ENCODE measurements around the gene SLC2A9.
"Not testable (repeated sequence)": the region's sequence is repeated elsewhere in the genome, so short reads cannot be mapped to it uniquely, and the experiment has no call there.

Gene SLC2A9

DNA sequence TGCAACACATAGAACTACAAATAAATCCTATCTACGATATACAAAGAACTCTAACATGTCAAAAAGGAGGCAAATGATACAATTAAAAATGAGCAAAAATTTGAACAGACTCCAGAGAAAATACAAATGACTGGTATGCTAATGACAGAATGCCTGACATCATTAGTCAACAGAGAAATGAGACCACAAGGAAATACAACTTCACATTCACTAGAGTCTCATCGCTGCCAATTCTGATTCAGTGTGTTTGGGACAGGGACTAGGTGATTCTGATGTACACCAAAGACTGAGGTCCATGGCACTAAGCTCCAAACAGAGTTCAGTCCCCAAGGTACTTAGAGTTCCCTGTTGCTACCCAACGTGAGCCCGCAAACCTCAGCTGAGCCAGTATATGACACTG, 23.4 kb downstream of the SLC2A9 start:
- DNase-seq (ENCODE audit: low read depth), result no peak

DNA sequence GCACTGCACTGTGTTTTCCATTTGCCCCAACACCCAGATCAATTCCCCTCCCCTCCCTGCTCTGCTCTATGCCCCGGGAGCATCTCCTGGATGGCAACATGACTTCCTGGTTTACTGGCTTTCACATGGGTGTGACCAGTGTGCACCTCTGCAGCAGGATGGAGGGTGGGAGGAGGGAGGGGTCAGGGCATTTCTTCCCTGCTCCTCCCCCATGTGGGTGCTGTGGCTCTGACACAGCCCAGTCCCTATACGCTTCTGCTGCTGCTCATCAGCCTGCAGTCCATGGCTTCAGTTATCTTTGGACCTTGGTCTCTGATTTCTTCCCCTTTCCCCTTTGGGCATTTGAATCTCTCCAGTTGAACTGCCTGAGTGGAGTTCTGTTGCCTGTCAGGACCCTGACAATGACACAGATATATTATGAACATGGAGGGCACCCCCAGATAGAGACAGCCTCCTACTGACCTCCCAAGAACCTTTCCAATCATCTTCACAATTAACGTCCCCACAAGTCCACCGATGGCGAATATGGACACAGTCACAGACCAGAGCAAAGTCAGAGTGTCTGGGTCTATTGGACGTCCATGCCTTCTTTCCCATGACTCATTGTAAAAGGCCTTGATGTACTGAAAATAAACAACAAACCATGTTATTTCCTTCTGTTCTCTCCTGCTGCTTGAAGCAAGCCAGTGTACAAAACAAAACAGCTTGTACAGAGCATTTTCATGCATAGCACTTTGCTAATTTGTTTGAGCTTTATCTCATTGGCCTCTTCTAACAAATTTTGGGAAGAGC, 24.8 kb downstream of the SLC2A9 start:
- DNase-seq (ENCODE audit: low read depth), result no peak

DNA sequence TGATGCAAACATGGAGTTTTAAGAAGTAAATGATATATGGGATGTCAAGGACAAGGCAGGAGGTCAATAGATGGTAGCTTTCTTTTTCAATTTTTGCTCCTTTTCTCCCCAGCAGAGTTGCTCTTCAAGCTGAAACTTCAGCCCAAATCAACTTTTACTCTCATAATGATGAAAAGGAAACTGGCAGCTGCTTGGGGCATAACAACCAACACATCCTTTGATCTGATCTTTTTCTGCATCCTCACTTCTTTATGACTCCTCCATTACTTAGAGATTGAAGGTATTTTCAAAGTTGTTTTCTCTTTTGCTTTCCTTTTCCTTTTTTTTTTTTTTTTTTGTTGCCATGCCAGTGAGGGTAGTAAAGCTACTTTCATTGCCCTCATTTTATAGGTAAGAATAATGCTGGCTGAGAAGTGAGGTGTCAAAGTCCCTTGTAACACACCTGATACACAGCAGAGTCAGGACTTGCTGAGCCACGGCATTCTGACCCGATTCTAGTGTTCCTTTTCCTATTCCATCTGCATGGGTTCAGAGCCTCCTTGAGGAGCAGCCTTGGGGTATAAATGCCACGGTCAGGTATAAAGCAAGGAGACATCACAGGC, 26.9 kb downstream of the SLC2A9 start:
- DNase-seq (ENCODE audit: low read depth), result no peak

DNA sequence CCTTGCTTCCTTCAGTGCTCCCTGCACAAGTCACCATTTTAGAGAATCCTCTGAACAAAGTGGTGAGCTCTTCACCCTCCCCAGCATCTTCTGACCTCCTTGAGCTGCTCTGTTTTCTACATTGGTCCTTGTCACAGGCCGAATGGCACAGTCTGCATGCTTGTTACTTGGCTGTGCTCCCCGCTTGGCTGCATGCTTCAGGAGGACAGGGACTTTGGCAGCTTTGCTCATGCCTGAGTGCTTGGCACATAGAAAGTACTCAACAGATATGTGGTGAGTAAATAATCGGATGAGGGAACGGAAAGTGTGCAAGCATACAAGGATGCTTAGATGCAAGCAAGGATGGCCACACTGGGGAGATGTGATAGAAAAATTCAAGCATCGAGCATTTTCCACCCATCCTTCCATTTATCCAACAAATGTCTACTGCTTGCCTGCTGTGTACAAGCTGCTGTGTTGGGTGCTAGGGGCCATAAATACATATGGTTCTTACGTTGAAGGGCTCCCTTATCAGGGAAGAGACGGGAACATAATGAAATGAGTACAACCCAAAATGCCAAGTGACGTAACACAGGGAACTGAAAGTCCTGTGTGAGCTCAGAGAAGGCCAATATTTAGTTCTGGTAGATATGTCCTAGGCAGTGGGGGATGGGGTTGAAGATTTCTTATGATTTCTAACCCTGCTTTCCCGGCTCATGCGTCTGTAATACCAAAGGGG, 31.2 kb downstream of the SLC2A9 start:
- no peak for DNase-seq (ENCODE audit: low read depth)

DNA sequence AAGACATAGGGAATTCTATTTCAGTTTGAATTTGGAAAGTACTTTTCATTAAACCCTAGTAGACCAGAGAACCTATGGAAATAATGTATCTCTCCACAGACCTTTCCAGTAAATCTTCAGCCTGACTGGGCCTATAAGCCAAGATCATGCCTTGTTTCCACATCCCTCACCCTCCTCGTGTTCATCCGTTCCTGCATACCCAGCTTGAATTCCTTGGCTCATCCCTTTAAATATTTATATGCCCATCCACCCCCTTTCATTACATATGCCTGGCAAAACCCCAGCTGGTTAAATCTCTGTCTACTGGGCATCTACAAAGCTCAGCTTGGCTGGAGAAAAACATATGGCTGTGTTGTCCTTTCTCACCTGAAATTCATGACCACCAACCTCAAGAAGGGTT, 32.4 kb downstream of the SLC2A9 start:
- no peak for DNase-seq (ENCODE audit: low read depth)

DNA sequence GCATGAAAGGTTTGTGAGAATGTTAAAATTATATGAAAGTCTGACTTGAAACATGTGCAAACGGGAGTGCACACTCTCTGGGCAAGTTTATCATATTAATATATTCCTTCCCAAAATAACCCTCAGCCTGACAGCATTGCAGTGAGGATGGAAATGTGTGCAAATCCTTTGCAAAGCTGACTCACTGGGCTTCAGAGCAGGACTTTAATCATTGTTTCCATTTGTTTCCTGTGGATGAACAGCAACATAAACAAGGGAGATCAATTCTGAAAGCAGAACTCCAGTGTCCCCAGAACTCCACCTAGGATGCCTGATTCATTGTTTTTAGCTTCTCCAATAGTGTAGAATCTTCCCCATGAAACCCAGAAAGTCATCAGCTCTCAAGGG, 32.9 kb downstream of the SLC2A9 start:
- no peak for DNase-seq (ENCODE audit: low read depth)

DNA sequence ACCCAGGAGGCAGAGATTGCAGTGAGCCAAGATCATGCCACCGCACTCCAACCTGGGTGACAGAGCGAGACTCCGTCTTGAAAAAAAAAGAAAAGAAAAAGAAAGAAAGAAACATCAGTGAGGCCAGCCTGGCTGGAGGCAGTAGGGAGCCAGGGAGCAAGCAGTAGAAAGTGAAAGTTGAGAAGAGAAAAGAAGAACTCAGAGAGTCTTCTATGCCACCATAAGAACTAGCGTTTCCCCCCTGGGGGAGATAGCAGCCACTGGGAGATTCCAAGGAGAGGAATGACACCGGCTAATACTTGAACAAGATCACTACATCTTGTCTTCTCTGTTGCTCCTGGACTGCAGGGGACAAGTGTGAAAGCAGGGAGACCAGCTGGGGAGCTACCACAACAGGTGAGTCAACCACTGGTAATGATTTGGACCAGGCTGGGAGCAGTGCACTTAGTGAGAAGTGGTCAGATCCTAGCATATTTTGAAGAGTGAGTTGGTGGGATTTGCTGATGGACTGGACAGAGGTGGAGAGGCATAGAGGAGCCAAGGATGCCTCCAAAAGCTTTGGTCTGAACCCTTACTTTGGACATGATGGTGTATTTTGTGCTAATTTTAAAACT, 33.4 kb downstream of the SLC2A9 start:
- no peak for DNase-seq (ENCODE audit: low read depth)

DNA sequence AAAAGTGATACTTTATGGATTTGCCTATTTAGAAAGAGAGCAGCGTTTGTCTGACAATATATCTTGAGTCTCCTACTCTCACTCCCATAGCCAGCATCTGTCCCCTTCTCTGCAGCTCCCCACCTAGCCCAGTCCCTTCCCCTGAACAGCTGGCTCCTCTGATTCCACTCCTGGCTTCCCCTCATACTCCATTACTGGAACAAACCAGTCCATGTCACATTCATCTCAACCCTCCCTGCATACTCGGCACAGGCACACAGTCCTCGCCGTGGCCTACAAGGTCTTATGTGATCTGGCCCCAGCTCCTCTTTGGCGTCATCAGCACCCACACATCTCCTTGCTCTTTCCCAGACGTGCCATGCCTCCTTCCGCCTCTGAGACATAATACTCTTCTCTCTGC, 36.7 kb downstream of the SLC2A9 start:
- no peak for DNase-seq (ENCODE audit: low read depth)

DNA sequence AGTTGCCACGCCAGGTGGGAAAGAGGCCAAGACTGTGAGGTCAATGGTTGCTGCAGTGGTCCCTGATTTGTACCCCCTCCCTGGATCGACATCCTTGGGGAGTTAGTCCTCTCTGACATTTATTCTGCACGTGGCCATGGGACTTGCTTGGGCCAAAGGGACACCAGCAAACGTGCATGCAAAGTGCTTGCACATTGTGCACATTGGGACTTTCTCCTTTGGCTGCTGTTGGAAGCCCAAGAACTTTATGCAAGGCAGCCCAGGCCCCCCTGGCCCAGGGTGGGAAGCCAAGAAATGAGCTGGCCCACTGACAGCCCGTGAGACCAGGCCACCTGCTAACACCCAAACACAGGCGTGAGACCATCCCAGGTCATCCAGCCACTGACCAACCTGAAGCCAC, 38.1 kb downstream of the SLC2A9 start:
- DNase-seq (ENCODE audit: low read depth), result no peak

DNA sequence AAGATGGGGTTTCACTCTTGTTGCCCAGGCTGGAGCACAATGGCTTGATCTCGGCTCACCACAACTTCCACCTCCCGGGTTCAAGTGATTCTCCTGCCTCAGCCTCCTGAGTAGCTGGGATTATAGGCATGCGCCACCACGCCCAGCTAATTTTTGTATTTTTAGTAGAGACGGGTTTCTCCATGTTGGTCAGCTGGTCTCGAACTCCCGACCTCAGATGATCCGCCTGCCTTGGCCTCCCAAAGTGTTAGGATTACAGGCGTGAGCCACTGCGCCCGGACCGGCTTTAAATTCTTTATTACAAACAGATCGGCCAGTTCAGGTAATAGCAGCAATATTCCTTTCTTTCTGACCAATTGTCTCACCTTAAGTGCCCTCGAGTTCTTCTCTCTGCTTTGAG, 39.4 kb downstream of the SLC2A9 start:
- not testable (repeated sequence) for DNase-seq (ENCODE audit: low read depth)

DNA sequence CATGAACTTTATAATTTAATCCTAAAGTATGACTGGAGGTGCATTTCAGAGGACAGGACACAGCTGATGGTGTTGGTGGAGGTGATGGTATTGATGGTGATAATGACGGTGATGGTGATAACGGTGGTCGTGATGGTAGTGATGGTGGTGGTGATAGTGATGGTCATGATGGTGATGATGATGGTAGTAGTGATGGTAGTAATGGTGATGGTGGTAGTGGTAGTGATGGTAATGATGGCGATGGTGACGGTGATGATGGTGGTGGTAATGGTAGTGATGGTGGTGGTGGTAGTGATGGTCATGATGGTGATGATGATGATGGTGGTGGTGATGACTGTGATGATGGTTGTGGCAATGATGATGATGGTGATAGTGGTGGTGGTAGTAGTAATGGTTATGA, 40.4 kb downstream of the SLC2A9 start:
- DNase-seq (ENCODE audit: low read depth), result no peak

DNA sequence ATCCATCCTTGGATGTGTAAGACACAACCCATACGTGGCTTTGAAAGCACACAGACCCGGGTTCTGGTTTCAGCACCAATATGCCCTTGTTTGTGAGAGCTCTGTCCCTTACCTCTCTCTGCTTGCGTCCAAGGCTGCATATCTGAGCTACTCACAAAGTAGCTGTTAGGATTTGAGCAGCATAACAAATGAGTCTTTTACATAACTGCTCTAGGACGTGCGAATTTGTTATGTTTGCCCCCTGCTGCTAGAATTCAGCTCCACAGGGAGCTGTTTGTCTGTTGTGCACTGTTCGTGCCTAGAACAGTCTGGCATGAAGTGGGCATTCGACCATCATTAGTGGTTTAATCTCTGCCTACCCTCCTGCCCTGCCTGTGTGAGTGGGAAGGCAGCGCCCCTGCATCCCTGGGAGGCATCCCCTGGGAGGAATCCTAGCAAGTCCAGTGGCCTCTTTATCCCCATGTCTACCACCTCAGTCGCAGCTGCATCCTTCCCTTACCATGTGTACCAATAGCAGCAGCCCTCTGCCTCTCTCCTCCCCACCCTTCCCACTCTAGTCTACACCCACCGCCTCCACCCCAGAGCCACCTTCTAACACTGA, 42.1 kb downstream of the SLC2A9 start:
- no peak for DNase-seq (ENCODE audit: low read depth)

DNA sequence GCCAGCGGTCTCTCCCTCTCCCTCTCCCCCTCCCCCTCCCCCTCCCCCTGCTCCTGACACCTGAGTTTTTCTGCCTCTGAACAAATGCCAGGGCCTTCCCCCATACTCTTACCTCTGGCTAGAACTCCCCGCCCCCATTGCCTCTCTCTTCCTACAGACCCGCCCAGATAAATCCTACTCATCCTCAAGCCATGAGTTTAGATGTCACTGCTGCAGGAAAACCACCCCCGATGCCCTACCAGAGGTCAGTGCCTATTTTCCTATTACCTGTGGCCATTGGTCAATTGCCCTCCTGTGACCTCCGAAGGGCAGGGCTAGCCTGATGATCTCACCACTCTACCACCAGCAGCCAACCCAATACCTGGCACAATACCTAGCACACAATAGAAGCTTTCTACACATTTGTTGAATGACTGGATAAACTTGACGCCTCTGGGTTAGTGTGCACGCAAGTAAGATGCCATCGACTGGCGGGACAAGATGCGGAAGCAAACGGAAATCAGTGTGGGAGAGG, 43.7 kb downstream of the SLC2A9 start:
- DNase-seq (ENCODE audit: low read depth), result no peak

DNA sequence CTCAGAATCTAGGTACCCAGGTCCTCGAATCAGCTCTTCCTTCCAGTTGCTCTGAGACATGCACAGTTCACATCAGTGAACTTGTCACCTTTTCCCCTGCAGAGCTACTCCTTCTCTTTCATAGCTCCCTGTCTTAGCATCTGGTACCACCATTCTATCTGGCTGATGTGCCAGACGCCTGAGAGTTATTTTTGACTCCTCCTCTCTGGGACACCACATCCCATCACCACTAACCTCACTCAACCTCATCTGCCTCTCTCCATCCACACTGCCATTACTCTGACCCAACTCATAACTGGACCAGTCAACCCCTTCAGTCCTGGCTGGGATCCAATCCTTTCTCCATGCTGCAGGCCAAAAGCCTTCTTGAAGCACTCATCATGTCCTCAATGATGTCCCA, 44.5 kb downstream of the SLC2A9 start:
- no peak for DNase-seq (ENCODE audit: low read depth)

DNA sequence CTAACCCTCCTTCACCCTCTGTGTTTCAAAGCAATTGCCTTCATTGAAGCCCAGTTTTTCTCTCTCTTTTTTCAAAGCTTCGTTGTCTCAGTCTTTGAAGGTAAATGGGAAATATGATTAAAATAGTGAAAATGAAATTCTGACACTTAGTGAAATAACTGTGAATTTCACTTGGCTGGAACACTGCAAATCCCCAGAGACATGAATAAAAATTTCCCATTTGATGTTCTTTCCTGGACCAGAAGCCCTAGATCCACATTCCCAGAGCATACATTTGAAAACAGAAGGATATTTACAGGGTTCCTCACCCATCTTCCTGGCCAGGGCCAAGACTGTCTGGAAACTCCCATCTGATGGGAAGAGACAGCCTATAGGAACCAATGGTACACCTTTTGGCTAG, 45.0 kb downstream of the SLC2A9 start:
- no peak for DNase-seq (ENCODE audit: low read depth)

DNA sequence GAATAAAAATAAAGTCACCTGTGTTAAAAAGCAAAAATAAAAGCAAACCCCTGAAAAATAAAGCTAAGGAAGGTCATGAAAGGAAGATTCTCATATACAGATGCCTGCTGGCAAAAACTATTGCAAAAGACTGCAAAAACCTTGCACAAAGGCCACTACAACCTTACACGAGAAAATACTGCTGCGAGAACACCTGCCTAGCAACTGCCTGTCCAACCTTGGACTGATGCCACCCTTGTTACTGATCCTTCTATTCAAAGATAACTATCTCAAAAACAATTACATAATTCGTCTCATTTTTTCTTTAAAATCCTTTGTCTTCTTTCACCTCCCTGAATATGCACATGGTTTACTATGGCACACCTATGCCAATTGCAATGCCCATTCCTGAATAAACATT, 49.6 kb downstream of the SLC2A9 start:
- DNase-seq (ENCODE audit: low read depth), result no peak

DNA sequence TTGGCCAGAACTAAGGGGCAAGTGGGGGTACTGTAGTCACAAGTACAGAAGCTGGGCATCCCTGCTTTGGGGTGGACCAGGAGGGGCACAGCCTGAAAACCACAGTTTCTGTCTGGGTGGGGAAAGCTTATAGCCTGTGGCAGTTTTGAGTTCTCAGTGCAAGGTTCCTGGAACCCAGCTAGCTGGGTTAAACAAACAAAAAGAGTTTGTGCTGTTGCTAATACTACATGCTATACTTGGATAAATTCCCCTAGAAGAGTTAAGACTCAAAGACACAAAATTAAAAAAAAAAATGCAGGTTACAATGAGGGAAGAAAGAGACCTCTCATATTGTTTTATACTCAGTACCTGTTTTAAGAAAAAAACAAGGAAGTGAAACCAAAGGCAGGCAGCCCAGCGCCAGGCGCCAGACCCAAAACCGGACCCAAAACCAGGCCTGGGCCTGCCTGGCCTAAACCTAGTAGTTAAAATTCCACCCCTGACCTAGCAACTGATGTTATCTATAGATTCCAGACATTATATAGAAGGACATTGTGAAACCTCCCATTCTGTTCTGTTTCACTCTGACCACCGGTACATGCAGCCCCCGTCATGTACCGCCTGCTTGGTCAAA, 50.8 kb downstream of the SLC2A9 start:
- DNase-seq (ENCODE audit: low read depth), result no peak

DNA sequence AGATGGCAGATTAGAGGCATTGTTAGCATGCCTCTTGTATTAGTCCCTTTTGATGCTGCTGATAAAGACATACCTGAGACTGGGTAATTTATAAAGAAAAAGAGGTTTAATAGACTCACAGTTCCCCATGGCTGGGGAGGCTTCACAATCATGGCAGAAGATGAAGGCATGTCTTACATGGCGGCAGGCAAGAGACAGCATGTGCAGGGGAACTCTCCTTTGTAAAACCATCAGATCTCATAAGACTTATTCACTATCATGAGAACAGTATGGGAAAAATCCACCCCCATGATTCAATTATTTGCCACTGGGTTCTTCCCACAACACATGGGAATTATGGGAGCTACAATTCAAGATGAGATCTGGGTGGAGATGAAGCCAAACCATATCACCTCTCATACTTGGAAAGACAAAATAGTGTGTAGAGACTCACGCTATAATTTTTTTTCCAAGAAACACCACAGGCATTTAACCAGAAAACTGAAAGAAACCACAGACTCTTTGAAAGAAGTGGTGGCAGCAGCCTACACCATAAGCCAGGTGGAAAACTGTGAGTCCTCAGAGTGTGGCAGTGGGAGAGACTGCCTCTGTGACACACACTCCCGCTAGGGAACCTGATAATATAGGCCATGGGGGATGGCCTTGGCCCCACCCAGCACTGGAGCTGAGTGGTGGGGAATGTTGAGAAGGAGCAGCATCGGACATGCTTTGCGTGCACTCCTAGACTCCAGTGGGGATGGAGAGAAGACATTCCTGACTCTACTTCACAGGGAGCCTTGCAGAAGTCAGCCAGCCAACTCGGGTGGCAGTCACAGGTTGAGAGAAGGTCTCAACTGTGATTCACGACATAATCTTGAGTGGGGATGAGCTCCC, 51.5 kb downstream of the SLC2A9 start:
- no peak for DNase-seq (ENCODE audit: low read depth)

DNA sequence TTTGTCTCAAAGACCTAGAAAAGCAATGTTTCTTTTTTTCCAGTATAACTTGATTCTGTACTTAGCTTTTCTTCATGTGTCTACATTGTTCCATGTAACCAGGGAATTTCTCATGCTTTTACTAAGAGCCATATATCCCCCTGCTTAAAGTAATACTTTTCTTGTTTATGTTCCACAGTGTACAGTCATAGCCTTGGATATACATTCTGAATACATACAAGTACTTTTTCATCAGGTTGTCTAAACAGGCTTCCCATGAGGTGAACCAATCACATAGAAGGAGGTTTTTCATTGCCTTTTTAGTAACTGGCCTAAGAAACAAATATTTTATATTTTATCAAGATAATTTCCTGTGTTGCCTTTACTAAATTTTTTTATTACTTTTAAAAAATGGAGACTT, 52.8 kb downstream of the SLC2A9 start:
- no peak for DNase-seq (ENCODE audit: low read depth)

DNA sequence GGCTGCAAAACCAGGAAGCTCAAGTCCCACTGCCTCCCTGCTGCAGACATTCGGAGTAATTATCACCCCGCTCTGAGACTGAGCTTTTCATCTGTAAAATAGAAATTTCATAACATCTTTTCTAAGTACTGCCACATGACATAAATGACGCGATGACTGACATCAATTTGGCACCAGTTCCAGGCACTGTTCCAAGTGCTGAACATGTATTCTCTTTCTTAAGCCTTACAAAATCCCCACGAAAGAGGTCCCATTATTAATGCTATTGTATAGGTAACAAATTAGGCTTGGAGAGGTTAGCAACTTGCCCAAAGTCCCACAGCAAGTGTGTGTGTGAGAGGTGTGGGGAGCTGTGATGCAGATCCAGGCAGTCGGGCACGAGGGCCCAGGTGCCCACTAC, 56.4 kb downstream of the SLC2A9 start:
- no peak for DNase-seq (ENCODE audit: low read depth)

DNA sequence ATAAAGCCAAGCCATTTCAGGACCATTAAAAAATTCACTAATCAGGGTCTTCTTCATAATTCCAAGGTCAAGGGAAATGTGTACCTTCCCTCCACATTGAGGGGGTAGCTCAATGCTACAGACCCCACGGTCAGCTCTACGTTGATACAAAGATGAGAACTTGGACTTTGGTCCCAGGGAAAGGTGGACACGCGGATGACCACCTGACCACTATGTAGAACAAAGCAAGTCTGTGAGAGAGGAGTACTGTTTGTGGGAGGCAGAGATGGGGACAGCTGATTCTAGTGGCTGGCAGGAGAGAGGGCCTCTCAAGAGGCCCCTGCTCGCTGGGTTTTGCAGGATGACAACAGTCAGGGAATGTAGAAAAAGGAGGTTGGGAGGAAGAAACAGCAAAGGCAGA, 58.0 kb downstream of the SLC2A9 start:
- DNase-seq (ENCODE audit: low read depth), result no peak
